RWPE2 (cell line): Measurements from ENCODE around the gene C2orf68.
"Not testable (repeated sequence)": the region's sequence is repeated elsewhere in the genome, so short reads cannot be mapped to it uniquely, and the experiment has no call there.

Source experiments
- ATAC-seq: fragments of 200-7000 bp; cut with Tn5 transposase; 3 replicates; pipeline ENCODE4 v1.9.1; 2021; ENCODE audit warnings: low read depth
- DNase-seq: peaks from one replicate; pipeline ENCODE4 v3.0.0-alpha.2; 2020; ENCODE audit warnings: low spot score
- H3K27ac ChIP-seq: fragments of 450-650 bp; 2 replicates; pipeline ENCODE4 v1.5.1; 2017; ENCODE audit warnings: mild to moderate bottlenecking; ENCODE audit not compliant: poor library complexity, severe bottlenecking
- H3K27me3 ChIP-seq: fragments of 250-450 bp; sonication (Bioruptor Pico); 2 replicates; pipeline ENCODE4 v1.5.1; 2021; ENCODE audit warnings: mild to moderate bottlenecking, moderate library complexity; ENCODE audit not compliant: insufficient read depth, poor library complexity, severe bottlenecking
- H3K36me3 ChIP-seq: fragments of 250-450 bp; sonication (Bioruptor Pico); 2 replicates; pipeline ENCODE4 v1.5.1; 2020; ENCODE audit warnings: low read depth, mild to moderate bottlenecking, moderate library complexity
- H3K4me1 ChIP-seq: fragments of 250-450 bp; sonication (Bioruptor Pico); 2 replicates; pipeline ENCODE4 v1.5.1; 2021; ENCODE audit warnings: mild to moderate bottlenecking, moderate library complexity; ENCODE audit not compliant: insufficient read depth, poor library complexity, severe bottlenecking
- H3K4me3 ChIP-seq: fragments of 250-450 bp; sonication (Bioruptor Pico); 2 replicates; pipeline ENCODE4 v1.5.1; 2021; ENCODE audit warnings: mild to moderate bottlenecking, moderate library complexity; ENCODE audit not compliant: severe bottlenecking
- H3K9me3 ChIP-seq: fragments of 250-450 bp; sonication (Bioruptor Pico); 2 replicates; pipeline ENCODE4 v1.5.1; 2021; ENCODE audit warnings: mild to moderate bottlenecking, moderate library complexity; ENCODE audit not compliant: severe bottlenecking
- TF ChIP-seq, protein P1 (sequence below): fragments of 450-650 bp; IDR thresholded peaks from one replicate; pipeline ENCODE4 v1.5.1; 2017; ENCODE audit warnings: mild to moderate bottlenecking, moderate library complexity; ENCODE audit not compliant: poor library complexity, severe bottlenecking

Gene C2orf68

DNA sequence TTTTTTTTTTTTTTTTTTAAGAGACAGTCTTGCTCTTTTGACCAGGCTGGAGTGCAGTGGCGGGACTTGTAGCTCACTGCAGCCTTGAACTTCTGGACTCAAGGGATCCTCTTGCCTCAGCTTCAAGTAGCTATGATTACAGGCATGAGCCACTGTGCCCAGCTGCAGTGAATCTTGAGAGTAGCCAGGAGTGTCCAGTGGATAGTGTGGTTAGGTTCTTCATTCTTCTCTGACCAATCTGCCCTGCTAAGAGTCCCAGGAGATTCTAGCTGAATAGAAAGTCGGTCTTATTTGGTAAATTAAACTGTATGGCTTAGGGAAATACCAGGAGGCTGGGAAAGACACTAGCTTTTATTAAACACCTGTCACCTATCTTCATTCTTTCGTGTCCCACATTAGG is 19.4 kb upstream of the C2orf68 start:
- TF ChIP-seq, protein P1, sequence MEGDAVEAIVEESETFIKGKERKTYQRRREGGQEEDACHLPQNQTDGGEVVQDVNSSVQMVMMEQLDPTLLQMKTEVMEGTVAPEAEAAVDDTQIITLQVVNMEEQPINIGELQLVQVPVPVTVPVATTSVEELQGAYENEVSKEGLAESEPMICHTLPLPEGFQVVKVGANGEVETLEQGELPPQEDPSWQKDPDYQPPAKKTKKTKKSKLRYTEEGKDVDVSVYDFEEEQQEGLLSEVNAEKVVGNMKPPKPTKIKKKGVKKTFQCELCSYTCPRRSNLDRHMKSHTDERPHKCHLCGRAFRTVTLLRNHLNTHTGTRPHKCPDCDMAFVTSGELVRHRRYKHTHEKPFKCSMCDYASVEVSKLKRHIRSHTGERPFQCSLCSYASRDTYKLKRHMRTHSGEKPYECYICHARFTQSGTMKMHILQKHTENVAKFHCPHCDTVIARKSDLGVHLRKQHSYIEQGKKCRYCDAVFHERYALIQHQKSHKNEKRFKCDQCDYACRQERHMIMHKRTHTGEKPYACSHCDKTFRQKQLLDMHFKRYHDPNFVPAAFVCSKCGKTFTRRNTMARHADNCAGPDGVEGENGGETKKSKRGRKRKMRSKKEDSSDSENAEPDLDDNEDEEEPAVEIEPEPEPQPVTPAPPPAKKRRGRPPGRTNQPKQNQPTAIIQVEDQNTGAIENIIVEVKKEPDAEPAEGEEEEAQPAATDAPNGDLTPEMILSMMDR = no peak
- DNase-seq = no peak
- Histone ChIP-seq H3K4me3 (no peak overlapping the region), H3K36me3 (peaks cover 95% of the 10 kb centered on the region), H3K4me1 (no peaks in the 10 kb centered on the region), H3K9me3 (no peaks in the 10 kb centered on the region), H3K27ac (no peak overlapping the region), H3K27me3 (no peaks in the 10 kb centered on the region)
- ATAC-seq = no peak

GRCh38 chr2:85628658-85629057 is 16.8 kb upstream of the C2orf68 start:
- H3K9me3 ChIP-seq = no peaks in the 10 kb centered on the region
- ATAC-seq = no peak
- no peaks in the 10 kb centered on the region for H3K27me3 ChIP-seq
- H3K36me3 ChIP-seq = peaks cover 97% of the 10 kb centered on the region
- no peak for DNase-seq
- no peak overlapping the region for H3K27ac ChIP-seq
- no peaks in the 10 kb centered on the region for H3K4me1 ChIP-seq
- H3K4me3 ChIP-seq = no peak overlapping the region
- TF ChIP-seq, protein P1 = no peak

DNA sequence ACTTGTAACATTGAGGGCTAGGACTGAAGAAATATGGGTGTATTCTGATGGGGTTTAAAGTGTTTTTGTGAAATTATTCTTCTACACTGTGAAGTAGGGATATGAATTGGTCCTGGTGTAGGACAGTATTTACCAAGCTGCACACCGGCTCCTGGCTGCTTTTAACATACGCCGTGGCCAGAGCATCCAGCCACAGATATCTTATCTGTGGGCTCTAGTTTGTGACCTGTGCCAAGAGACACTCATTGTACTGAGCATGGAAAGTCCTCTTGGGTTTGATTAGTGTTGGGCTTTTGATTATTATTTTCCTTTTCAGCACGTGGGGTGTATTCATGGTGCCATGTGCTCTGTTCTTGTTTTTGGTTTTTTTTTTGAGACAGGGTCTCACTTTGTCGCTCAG is 12.1 kb upstream of the C2orf68 start:
- TF ChIP-seq, protein P1 = no peak
- DNase-seq (no peak), ATAC-seq (no peak)
- H3K27ac ChIP-seq = no peak overlapping the region
- no peaks in the 10 kb centered on the region for H3K9me3 ChIP-seq
- H3K27me3 ChIP-seq = no peaks in the 10 kb centered on the region
- H3K36me3 ChIP-seq = peaks cover 98% of the 10 kb centered on the region
- no peak overlapping the region for H3K4me3 ChIP-seq
- H3K4me1 ChIP-seq = peaks cover 4% of the 10 kb centered on the region

DNA sequence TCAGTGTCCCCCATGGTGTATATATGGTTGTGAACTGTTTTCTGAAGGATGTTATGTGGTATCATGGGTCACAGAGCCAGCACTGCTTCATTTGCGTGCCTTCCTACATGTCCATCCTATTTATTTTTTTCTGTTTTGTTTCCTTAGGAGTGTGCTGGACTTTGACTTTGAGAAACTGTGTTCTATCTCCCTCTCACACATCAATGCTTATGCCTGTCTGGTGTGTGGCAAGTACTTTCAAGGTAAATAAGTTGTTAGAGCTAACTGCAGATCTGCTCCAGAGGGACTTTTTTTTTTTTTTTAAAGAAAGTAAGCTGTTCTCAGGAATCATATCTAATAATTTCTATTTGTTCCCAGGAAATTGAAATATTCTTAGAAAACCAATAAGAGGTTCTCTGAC is 9.5 kb upstream of the C2orf68 start:
- peaks cover 95% of the 10 kb centered on the region for H3K36me3 ChIP-seq
- TF ChIP-seq, protein P1 = no peak

GRCh38 chr2:85619617-85620016 is 7.8 kb upstream of the C2orf68 start:
- TF ChIP-seq, protein P1 = no peak
- ATAC-seq = 0 out of 3 replicates have a peak, but pooled peaks have one; percentile 10
- H3K36me3 ChIP-seq = peaks cover 78% of the 10 kb centered on the region

More for the DNA sequence above, 9.5 kb upstream of the C2orf68 start:
- peaks cover 11% of the 10 kb centered on the region for H3K4me1 ChIP-seq
- no peak for ATAC-seq
- H3K27me3 ChIP-seq = no peaks in the 10 kb centered on the region
- no peak overlapping the region for H3K27ac ChIP-seq
- H3K9me3 ChIP-seq = no peaks in the 10 kb centered on the region
- DNase-seq = no peak
- H3K4me3 ChIP-seq = no peak overlapping the region

GRCh38 chr2:85617723-85618122 is 5.9 kb upstream of the C2orf68 start:
- H3K36me3 ChIP-seq = peaks cover 59% of the 10 kb centered on the region
- H3K4me1 ChIP-seq = peaks cover 11% of the 10 kb centered on the region
- H3K9me3 ChIP-seq, H3K27me3 ChIP-seq, ATAC-seq, DNase-seq, H3K4me3 ChIP-seq, H3K27ac ChIP-seq: not testable (repeated sequence)

More at GRCh38 chr2:85619617-85620016, 7.8 kb upstream of the C2orf68 start:
- Histone ChIP-seq H3K9me3 (no peaks in the 10 kb centered on the region), H3K4me1 (peaks cover 11% of the 10 kb centered on the region), H3K27me3 (no peaks in the 10 kb centered on the region), H3K27ac (no peak overlapping the region), H3K4me3 (no peak overlapping the region)
- no peak for DNase-seq
